ENCODE measurements around the gene RBMS3.

Gene RBMS3

GRCh38 chr3:29416514-29416913, 135.6 kb downstream of the RBMS3 start:
- H3K9me3 ChIP-seq (ENCODE audit: control insufficient read depth in 1 of 2, low read length in 2 of 2): no peaks in the 10 kb centered on the region
- no peaks in the 10 kb centered on the region for H3K27me3 ChIP-seq (ENCODE audit: control insufficient read depth in 1 of 2, insufficient read depth in 2 of 2, low read length in 2 of 2)
- no peak overlapping the region for H3K27ac ChIP-seq (ENCODE audit: low read depth, low read length)
- H3K4me1 ChIP-seq (ENCODE audit: control insufficient read depth in 1 of 2, insufficient read depth in 2 of 2, low read length in 2 of 2): no peaks in the 10 kb centered on the region
- no peak overlapping the region for H3K9ac ChIP-seq (ENCODE audit: low read depth in 1 of 2, low read length in 2 of 2)
- no peaks in the 10 kb centered on the region for H3K36me3 ChIP-seq (ENCODE audit: control insufficient read depth in 1 of 2, insufficient read depth in 2 of 2, low read length in 2 of 2)
- H3K4me3 ChIP-seq (ENCODE audit: low read depth in 1 of 2, low read length in 2 of 2): no peak overlapping the region

GRCh38 chr3:29420106-29420505, 139.2 kb downstream of the RBMS3 start:
- no peak overlapping the region for H3K27ac ChIP-seq (ENCODE audit: low read depth, low read length)
- H3K4me3 ChIP-seq (ENCODE audit: low read depth in 1 of 2, low read length in 2 of 2): no peak overlapping the region
- H3K9me3 ChIP-seq (ENCODE audit: control insufficient read depth in 1 of 2, low read length in 2 of 2): no peaks in the 10 kb centered on the region
- no peaks in the 10 kb centered on the region for H3K4me1 ChIP-seq (ENCODE audit: control insufficient read depth in 1 of 2, insufficient read depth in 2 of 2, low read length in 2 of 2)
- no peak overlapping the region for H3K9ac ChIP-seq (ENCODE audit: low read depth in 1 of 2, low read length in 2 of 2)
- H3K36me3 ChIP-seq (ENCODE audit: control insufficient read depth in 1 of 2, insufficient read depth in 2 of 2, low read length in 2 of 2): no peaks in the 10 kb centered on the region
- no peaks in the 10 kb centered on the region for H3K27me3 ChIP-seq (ENCODE audit: control insufficient read depth in 1 of 2, insufficient read depth in 2 of 2, low read length in 2 of 2)

GRCh38 chr3:29426302-29427226, 145.7 kb downstream of the RBMS3 start:
- no peaks in the 10 kb centered on the region for H3K4me1 ChIP-seq (ENCODE audit: control insufficient read depth in 1 of 2, insufficient read depth in 2 of 2, low read length in 2 of 2)

GRCh38 chr3:29427266-29428103, 146.6 kb downstream of the RBMS3 start:
- no peak overlapping the region for H3K4me3 ChIP-seq (ENCODE audit: low read depth in 1 of 2, low read length in 2 of 2)

More at GRCh38 chr3:29426302-29427226, 145.7 kb downstream of the RBMS3 start:
- no peaks in the 10 kb centered on the region for H3K36me3 ChIP-seq (ENCODE audit: control insufficient read depth in 1 of 2, insufficient read depth in 2 of 2, low read length in 2 of 2)
- no peak overlapping the region for H3K9ac ChIP-seq (ENCODE audit: low read depth in 1 of 2, low read length in 2 of 2)
- H3K27ac ChIP-seq (ENCODE audit: low read depth, low read length): no peak overlapping the region
- H3K9me3 ChIP-seq (ENCODE audit: control insufficient read depth in 1 of 2, low read length in 2 of 2): no peaks in the 10 kb centered on the region
- no peaks in the 10 kb centered on the region for H3K27me3 ChIP-seq (ENCODE audit: control insufficient read depth in 1 of 2, insufficient read depth in 2 of 2, low read length in 2 of 2)
- no peak overlapping the region for H3K4me3 ChIP-seq (ENCODE audit: low read depth in 1 of 2, low read length in 2 of 2)

GRCh38 chr3:29429055-29429679, 148.3 kb downstream of the RBMS3 start:
- no peak overlapping the region for H3K9ac ChIP-seq (ENCODE audit: low read depth in 1 of 2, low read length in 2 of 2)
- no peak overlapping the region for H3K4me3 ChIP-seq (ENCODE audit: low read depth in 1 of 2, low read length in 2 of 2)
- H3K27ac ChIP-seq (ENCODE audit: low read depth, low read length): no peak overlapping the region
- no peaks in the 10 kb centered on the region for H3K36me3 ChIP-seq (ENCODE audit: control insufficient read depth in 1 of 2, insufficient read depth in 2 of 2, low read length in 2 of 2)
- no peaks in the 10 kb centered on the region for H3K4me1 ChIP-seq (ENCODE audit: control insufficient read depth in 1 of 2, insufficient read depth in 2 of 2, low read length in 2 of 2)
- H3K27me3 ChIP-seq (ENCODE audit: control insufficient read depth in 1 of 2, insufficient read depth in 2 of 2, low read length in 2 of 2): no peaks in the 10 kb centered on the region
- no peaks in the 10 kb centered on the region for H3K9me3 ChIP-seq (ENCODE audit: control insufficient read depth in 1 of 2, low read length in 2 of 2)

More at GRCh38 chr3:29427266-29428103, 146.6 kb downstream of the RBMS3 start:
- Histone ChIP-seq H3K4me1 (ENCODE audit: control insufficient read depth in 1 of 2, insufficient read depth in 2 of 2, low read length in 2 of 2) (no peaks in the 10 kb centered on the region), H3K36me3 (ENCODE audit: control insufficient read depth in 1 of 2, insufficient read depth in 2 of 2, low read length in 2 of 2) (no peaks in the 10 kb centered on the region), H3K9ac (ENCODE audit: low read depth in 1 of 2, low read length in 2 of 2) (no peak overlapping the region), H3K27ac (ENCODE audit: low read depth, low read length) (no peak overlapping the region), H3K27me3 (ENCODE audit: control insufficient read depth in 1 of 2, insufficient read depth in 2 of 2, low read length in 2 of 2) (no peaks in the 10 kb centered on the region), H3K9me3 (ENCODE audit: control insufficient read depth in 1 of 2, low read length in 2 of 2) (no peaks in the 10 kb centered on the region)

GRCh38 chr3:29430558-29430971, 149.7 kb downstream of the RBMS3 start:
- Histone ChIP-seq H3K4me3 (ENCODE audit: low read depth in 1 of 2, low read length in 2 of 2) (no peak overlapping the region), H3K27me3 (ENCODE audit: control insufficient read depth in 1 of 2, insufficient read depth in 2 of 2, low read length in 2 of 2) (no peaks in the 10 kb centered on the region), H3K27ac (ENCODE audit: low read depth, low read length) (no peak overlapping the region), H3K4me1 (ENCODE audit: control insufficient read depth in 1 of 2, insufficient read depth in 2 of 2, low read length in 2 of 2) (no peaks in the 10 kb centered on the region), H3K9ac (ENCODE audit: low read depth in 1 of 2, low read length in 2 of 2) (no peak overlapping the region), H3K36me3 (ENCODE audit: control insufficient read depth in 1 of 2, insufficient read depth in 2 of 2, low read length in 2 of 2) (no peaks in the 10 kb centered on the region), H3K9me3 (ENCODE audit: control insufficient read depth in 1 of 2, low read length in 2 of 2) (no peaks in the 10 kb centered on the region)

GRCh38 chr3:29436612-29437323, 155.9 kb downstream of the RBMS3 start:
- no peaks in the 10 kb centered on the region for H3K27me3 ChIP-seq (ENCODE audit: control insufficient read depth in 1 of 2, insufficient read depth in 2 of 2, low read length in 2 of 2)
- H3K4me3 ChIP-seq (ENCODE audit: low read depth in 1 of 2, low read length in 2 of 2): no peak overlapping the region
- H3K4me1 ChIP-seq (ENCODE audit: control insufficient read depth in 1 of 2, insufficient read depth in 2 of 2, low read length in 2 of 2): no peaks in the 10 kb centered on the region
- H3K9me3 ChIP-seq (ENCODE audit: control insufficient read depth in 1 of 2, low read length in 2 of 2): no peaks in the 10 kb centered on the region
- no peak overlapping the region for H3K27ac ChIP-seq (ENCODE audit: low read depth, low read length)
- no peaks in the 10 kb centered on the region for H3K36me3 ChIP-seq (ENCODE audit: control insufficient read depth in 1 of 2, insufficient read depth in 2 of 2, low read length in 2 of 2)
- no peak overlapping the region for H3K9ac ChIP-seq (ENCODE audit: low read depth in 1 of 2, low read length in 2 of 2)

GRCh38 chr3:29438580-29438979, 157.7 kb downstream of the RBMS3 start:
- H3K27me3 ChIP-seq (ENCODE audit: control insufficient read depth in 1 of 2, insufficient read depth in 2 of 2, low read length in 2 of 2): no peaks in the 10 kb centered on the region
- no peaks in the 10 kb centered on the region for H3K9me3 ChIP-seq (ENCODE audit: control insufficient read depth in 1 of 2, low read length in 2 of 2)
- no peak overlapping the region for H3K27ac ChIP-seq (ENCODE audit: low read depth, low read length)
- no peaks in the 10 kb centered on the region for H3K36me3 ChIP-seq (ENCODE audit: control insufficient read depth in 1 of 2, insufficient read depth in 2 of 2, low read length in 2 of 2)
- no peaks in the 10 kb centered on the region for H3K4me1 ChIP-seq (ENCODE audit: control insufficient read depth in 1 of 2, insufficient read depth in 2 of 2, low read length in 2 of 2)
- no peak overlapping the region for H3K4me3 ChIP-seq (ENCODE audit: low read depth in 1 of 2, low read length in 2 of 2)
- H3K9ac ChIP-seq (ENCODE audit: low read depth in 1 of 2, low read length in 2 of 2): no peak overlapping the region

GRCh38 chr3:29440413-29441305, 159.8 kb downstream of the RBMS3 start:
- Histone ChIP-seq H3K27me3 (ENCODE audit: control insufficient read depth in 1 of 2, insufficient read depth in 2 of 2, low read length in 2 of 2) (no peaks in the 10 kb centered on the region), H3K4me3 (ENCODE audit: low read depth in 1 of 2, low read length in 2 of 2) (no peak overlapping the region), H3K27ac (ENCODE audit: low read depth, low read length) (no peak overlapping the region), H3K4me1 (ENCODE audit: control insufficient read depth in 1 of 2, insufficient read depth in 2 of 2, low read length in 2 of 2) (no peaks in the 10 kb centered on the region), H3K36me3 (ENCODE audit: control insufficient read depth in 1 of 2, insufficient read depth in 2 of 2, low read length in 2 of 2) (no peaks in the 10 kb centered on the region), H3K9ac (ENCODE audit: low read depth in 1 of 2, low read length in 2 of 2) (no peak overlapping the region), H3K9me3 (ENCODE audit: control insufficient read depth in 1 of 2, low read length in 2 of 2) (no peaks in the 10 kb centered on the region)
